NCI-H1694 (cell line): ENCODE data around the gene ST6GALNAC1.

Source experiments
- DNase-seq: peaks from one replicate; lab custom pipeline; 2025; lab: John Stamatoyannopoulos, UW

Gene ST6GALNAC1

DNA sequence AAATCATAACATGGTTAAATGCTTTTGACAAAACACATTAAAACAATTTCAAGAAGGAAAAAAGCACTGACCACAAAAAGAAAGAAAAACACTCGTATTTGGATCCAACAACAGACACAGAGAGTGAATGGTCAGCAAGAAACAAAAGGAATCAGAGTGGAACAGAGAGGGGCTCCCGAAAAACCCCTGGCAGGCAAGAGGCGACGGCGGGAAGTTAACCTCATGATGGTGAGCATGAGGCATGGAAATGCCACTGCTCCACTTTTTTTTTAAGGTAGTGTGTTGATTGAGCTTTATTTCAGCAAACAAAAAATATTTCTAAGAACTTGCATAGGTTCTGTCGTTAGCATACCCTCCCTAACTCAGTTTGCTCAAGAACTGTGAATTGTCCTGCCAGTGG, 32.1 kb upstream of the ST6GALNAC1 start:
- no peak for DNase-seq

DNA sequence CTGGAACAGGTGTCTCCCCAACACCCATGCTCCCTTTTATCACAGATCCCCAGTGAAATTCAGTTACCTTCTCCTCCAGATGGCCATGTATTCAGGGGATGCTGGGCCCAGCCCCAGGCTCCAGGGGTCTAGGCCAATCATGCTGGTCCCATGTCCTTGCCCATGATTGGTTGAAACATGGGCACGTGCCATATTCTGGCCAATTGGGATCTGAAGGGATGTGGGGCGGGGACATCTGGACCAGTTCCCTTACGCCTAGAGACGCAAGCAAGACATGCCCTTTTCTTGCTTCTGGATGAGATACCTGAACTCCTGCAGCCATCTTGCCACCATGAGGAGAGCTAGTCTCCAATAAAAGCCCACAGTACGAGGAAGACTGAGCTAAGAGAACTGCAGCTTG, 31.0 kb upstream of the ST6GALNAC1 start:
- DNase-seq, result no peak

- DNase-seq, result no peak
Observed at GRCh38 chr17:76673729-76674128, 30.2 kb upstream of the ST6GALNAC1 start.

DNA sequence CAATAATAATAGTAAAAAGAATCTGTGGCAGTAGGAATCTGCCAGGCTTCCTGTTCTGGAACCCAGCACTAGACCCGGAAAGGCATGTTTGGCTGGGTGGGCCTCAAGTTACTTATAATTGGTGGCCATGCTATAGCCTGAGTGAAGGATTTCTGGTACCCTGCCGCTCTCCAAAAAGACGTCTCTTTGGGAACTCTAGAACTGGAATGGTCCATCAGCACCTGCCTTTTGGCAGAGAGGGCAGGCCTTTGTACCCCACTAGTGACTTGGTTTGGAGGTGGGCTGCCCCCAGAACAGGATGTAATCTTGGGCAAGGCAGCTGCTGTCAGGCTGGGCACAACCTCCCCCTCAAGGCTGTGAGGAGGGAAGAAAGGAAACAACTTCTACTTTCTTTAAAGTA, 29.3 kb upstream of the ST6GALNAC1 start:
- no peak for DNase-seq

GRCh38 chr17:76672270-76672851, 28.8 kb upstream of the ST6GALNAC1 start:
- no peak for DNase-seq

DNA sequence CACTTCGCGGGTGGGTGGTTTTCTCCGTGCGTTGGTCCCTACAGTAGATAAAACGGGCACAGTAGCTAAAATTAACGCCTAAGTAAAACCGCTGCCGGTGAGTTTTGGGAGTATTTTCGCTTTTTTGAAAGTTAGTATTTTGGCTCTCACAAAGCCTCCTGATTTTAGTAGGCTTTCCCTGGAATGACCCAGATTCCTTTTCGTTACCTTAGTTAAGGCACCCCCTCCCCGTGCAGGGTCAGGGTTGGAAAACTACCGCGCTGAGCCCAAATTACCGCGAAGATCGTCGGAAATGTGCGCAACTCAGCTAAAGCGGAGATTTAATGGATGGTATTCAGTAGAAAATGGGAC, 28.3 kb upstream of the ST6GALNAC1 start:
- DNase-seq, result no peak

- DNase-seq, result peak; percentile 99
Observed at GRCh38 chr17:76671123-76671911, 27.8 kb upstream of the ST6GALNAC1 start.

GRCh38 chr17:76670718-76671122, 27.2 kb upstream of the ST6GALNAC1 start:
- no peak for DNase-seq

- no peak for DNase-seq
Observed at GRCh38 chr17:76670020-76670717, 26.6 kb upstream of the ST6GALNAC1 start.

DNA sequence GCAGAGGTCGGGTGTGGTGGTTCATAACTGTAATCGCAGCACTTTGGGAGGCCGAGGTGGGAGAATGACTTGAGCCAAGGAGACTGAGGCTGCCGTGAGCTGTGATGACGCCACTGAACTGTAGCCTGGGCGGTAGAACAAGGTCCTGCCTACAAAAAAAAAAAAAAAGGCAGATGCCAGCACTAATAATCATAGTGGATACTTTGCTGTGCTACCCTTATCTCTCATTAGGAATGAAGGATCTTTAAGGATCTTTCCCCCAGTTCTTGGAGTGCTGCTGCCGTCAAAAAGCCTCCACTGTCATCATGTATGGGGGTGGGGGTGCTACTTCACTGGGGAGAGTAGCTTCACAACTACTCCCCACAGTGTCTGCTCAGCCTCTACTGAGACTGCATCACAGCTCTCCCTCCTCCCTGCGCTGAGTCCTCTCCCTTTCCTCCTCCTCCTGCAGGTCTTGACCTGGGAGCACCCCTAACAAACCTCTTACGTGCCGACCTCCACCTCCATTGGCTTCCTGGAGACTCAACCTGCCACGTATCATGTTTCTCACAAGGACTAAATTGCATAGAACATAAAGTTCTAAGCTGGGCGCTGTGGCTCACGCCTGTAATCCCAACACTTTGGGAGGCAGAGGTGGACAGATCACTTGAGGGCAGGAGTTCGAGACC, 24.4 kb upstream of the ST6GALNAC1 start:
- DNase-seq, result no peak

- no peak for DNase-seq
Observed at GRCh38 chr17:76667491-76667755, 23.9 kb upstream of the ST6GALNAC1 start.

DNA sequence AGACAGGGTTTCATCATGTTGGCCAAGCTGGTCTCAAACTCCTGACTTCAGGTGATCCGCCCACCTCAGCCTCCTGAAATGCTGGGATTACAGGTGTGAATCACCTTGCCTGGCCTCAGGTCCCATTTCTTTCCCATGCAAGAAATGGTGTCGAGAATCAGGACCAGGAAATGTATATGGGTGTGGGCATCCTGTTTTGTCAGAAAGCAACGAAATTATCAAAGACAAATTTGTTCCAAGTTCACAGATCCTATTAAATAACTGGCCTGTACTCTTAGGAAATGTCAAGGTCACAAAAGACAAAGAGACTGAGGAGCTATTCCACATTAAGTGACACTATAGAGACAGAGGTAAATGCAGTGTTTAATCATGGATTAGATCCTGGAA, 17.1 kb upstream of the ST6GALNAC1 start:
- DNase-seq, result no peak

GRCh38 chr17:76659928-76660655, 16.5 kb upstream of the ST6GALNAC1 start:
- peak; percentile 37 for DNase-seq

DNA sequence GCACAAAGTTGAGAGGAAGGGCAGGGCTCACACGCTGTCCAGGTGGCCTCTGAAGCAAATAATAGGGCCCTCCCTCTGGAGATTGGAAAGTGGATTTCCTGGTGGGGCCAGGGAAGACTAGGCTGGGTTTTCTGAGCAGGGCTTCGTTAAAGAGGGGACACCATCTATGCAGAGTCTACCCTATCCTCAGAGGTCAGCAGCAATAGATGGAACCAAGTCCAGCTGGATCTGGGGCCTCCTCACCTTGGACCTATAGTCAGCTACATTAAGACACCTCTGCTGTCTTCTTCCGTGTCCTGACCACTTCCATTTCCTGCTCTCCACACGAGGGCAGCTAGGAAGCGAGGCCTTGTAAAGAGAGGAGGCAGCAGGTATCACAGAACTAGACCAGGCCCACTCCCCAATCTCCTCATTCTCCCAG, 14.7 kb upstream of the ST6GALNAC1 start:
- DNase-seq, result no peak

DNA sequence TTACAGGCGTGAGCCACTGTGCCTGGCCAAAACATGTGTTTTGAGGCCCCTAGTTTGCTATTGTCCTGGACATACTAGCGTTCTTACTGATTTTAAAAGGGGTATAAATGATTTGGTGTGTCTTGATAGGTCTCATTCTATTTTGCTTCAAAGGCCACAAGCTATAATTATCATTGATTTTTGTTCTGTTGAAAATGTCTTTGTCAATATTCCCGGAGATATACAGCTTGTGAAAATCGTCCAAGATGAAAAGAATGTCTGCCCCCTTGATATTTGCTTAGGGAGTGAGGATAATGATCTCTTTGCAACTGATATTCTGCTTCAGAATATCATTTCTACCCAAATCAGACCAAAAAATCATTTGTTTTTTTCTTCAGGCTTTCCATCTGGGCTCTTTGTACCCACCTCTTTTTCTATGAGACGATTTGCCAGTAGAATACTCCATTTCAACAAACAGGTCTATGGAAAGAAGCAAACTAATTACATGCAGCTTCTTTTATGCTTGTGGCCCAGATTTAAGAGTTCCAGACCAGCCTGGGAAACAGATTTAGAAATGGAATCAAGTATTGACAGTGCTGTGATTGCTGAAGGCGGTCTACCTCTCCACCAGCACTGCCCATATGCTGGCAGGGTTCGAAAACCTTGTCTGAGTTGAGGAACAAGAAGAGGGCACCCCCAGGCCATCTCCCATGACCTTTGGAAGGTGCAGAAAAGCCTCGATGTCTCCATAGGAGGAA, 14.1 kb upstream of the ST6GALNAC1 start:
- DNase-seq, result no peak

DNA sequence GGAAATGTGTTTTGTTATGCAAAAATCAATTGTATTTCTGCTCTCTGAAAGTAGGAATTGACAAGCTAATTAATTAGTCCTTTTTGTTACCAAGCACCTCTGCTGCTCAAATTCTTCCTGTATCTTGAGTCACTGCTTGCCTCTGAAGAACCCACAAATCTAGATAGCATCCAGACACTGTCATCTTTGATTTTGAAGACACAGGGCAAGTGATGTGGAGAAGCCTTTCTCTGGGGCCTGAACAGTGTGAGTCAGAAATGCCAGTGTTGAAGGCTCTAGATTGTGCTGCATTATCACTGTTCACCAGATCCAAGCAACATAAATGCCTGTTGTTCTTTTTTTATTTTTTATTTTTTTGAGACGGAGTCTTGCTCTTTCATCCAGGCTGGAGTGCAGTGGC, 10.9 kb upstream of the ST6GALNAC1 start:
- no peak for DNase-seq

DNA sequence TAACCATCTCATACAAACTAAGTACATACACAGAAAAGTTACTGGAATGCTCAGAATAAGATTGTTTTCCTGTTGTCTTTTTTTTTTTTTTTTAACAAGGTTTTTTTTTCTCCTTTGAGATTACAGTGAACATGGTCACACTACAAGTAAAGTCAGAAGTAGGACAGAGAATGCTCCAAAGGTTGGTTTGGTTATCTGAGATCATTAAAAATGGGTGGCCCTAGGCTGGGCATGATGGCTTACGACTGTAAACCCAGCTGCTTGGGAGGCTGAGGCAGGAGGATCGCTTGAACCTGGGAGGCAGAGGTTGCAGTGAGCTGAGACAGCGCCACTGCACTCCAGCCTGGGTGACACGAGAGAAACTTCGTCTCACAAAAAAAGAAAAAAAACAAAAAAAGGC, 6.9 kb upstream of the ST6GALNAC1 start:
- no peak for DNase-seq

DNA sequence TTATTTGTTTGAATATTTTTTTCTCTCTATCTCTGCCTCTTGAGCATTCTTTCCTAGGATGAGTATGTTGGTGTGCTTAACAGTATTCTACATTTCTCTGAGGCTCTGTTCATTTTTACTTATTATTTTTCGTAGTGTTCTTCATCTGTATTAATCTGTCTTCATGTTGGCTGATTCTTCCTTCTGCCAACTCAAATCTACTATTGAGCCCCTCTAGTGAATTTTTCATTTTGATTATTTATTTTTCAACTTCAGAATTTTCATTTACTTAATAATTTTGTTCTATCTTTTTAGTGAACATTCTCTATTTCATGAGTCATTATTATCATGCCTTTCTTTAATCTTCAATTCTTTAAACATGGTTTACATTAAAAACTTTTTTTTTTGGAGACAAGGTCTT, 3.2 kb upstream of the ST6GALNAC1 start:
- DNase-seq, result no peak

DNA sequence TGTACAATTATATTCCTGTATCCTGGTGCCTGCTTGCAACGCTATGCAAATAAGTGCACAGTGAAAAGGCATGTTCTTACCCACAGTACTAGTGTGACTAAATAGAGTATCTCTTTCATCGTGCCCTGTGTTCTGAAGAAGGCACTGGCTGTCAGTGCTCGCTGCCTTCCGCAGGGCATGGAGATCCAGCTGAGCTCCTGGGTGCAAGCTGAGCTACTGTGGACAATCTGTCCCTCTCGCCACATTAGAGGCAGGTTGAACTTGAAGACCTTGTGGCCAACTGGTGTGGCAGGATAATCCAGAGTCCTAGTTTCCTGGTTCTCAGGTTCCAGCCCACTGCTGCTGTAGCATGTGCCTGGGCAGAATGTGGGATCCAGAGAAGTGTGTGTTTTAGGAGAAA, 1.9 kb upstream of the ST6GALNAC1 start:
- DNase-seq, result no peak

GRCh38 chr17:76644995-76645394, 1.4 kb upstream of the ST6GALNAC1 start:
- no peak for DNase-seq

- no peak for DNase-seq
Observed at GRCh38 chr17:76642994-76643393, 563 bp downstream of the ST6GALNAC1 start.
